ENCODE data around the gene TMEM161A. TPM values are rescaled to one million over a fixed set of nuclear protein-coding genes. Genes with fewer than 3 reads are reported as not detected.

TMEM161A gene
- polyA plus RNA-seq, 2 donors = 17.6 to 19.1 TPM

Other genes with a start within 250 kb of the TMEM161A start
- under 1 TPM; 0.08 to 0.12 TPM for gene CERS1, start 242.3 kb downstream of the TMEM161A start, polyA plus RNA-seq
- gene COPE, start 219.1 kb downstream of the TMEM161A start, polyA plus RNA-seq = 100 to 1,000 TPM; 192 to 214 TPM
- gene DDX49, start 218.8 kb downstream of the TMEM161A start, polyA plus RNA-seq = 10 to 100 TPM; 39.4 to 52.4 TPM
- gene HOMER3, start 197.3 kb downstream of the TMEM161A start, polyA plus RNA-seq = 10 to 100 TPM in 1 of 2 donors, 1 to 10 TPM in 1; 8.9 to 12.6 TPM
- 10 to 100 TPM; 22.8 to 46.7 TPM for gene SUGP2, start 105.0 kb downstream of the TMEM161A start, polyA plus RNA-seq
- 10 to 100 TPM; 18.2 to 22.1 TPM for gene ARMC6, start 104.9 kb downstream of the TMEM161A start, polyA plus RNA-seq
- gene SLC25A42, start 74.5 kb downstream of the TMEM161A start, polyA plus RNA-seq = 1 to 10 TPM; 4.1 to 4.2 TPM
- gene MEF2B, start 31.8 kb upstream of the TMEM161A start, polyA plus RNA-seq = under 1 TPM; 0.31 to 0.63 TPM
- 10 to 100 TPM; 18.3 to 22.8 TPM for gene BORCS8, start 53.7 kb upstream of the TMEM161A start, polyA plus RNA-seq
- 10 to 100 TPM; 73.6 to 94.1 TPM for gene RFXANK, start 53.8 kb upstream of the TMEM161A start, polyA plus RNA-seq
- gene NR2C2AP, start 64.9 kb upstream of the TMEM161A start, polyA plus RNA-seq = 10 to 100 TPM; 20.1 to 21.9 TPM
- gene NCAN, start 73.5 kb upstream of the TMEM161A start, polyA plus RNA-seq = under 1 TPM; 0.01 to 0.02 TPM
- gene TM6SF2, start 134.8 kb upstream of the TMEM161A start, polyA plus RNA-seq = under 1 TPM; 0.04 to 0.20 TPM
- 10 to 100 TPM; 27.8 to 42.6 TPM for gene SUGP1, start 182.0 kb upstream of the TMEM161A start, polyA plus RNA-seq
- 10 to 100 TPM; 19.6 to 35.6 TPM for gene MAU2, start 182.4 kb upstream of the TMEM161A start, polyA plus RNA-seq

Measured in esophagus (tissue), 2 donors.